Left renal pelvis (tissue), 4 donors: ENCODE measurements around the gene NOS1AP. TPM values are rescaled to one million over a fixed set of nuclear protein-coding genes. Genes with fewer than 3 reads are reported as not detected.
"Not testable (repeated sequence)": the region's sequence is repeated elsewhere in the genome, so short reads cannot be mapped to it uniquely, and the experiment has no call there.

Source experiments
- DNase-seq, 4 donors: peaks; one replicate each; pipeline ENCODE4 v3.0.0-alpha.2; 2013; ENCODE audit warnings: low read depth in 4 of 4, low spot score in 3 of 4
- polyA plus RNA-seq, 4 donors: library from polyadenylated mRNA; unstranded; fragments of 120-200 nt; gene quantifications; one replicate each; pipeline ENCODE4 v1.2.1, GENCODE V29; 2013; ENCODE audit not compliant: insufficient read length in 4 of 4

Gene NOS1AP
- polyA plus RNA-seq, 4 donors: 2.7 to 13.0 (median 9.2) TPM

- DNase-seq: no peak
Measured at GRCh38 chr1:162389971-162390370, 320.5 kb downstream of the NOS1AP start.

DNA sequence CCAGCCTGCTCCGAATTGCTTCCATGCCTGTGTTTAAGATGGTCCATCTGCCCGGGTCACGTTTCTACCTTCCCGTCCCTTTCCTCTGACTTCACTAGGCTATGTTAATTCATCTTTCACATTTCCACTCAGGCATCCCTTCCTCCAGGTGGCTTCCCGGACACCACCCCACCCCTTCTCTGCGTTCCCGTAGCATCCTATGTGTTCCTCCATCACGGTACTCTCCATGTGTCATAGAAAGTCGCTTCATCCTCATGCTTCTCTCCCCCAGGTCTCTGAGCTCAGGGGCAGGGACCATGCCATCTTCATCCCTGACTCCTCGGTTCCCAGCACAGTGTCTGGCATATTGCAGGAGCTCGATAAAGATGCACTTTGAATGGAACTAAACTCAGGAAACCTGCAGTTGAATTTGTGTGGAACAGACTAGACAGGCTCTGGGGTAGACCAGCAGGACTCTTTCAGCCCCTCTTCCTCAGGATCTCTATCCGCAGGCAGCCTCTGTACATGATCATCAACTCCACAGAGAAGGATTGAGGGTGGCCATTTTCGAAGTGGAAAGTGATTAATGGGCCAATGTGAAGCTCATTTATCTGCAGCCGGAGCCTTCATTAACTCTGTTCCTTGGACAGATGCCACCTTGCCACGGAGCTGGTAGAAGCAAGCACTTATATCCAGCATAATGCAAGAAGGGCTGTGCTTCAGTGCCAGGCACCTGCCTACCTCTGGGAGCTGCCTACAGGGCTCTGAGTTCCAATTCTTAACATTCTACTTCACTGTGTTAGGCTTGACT lies 321.1 kb downstream of the NOS1AP start:
- DNase-seq: no peak

- no peak for DNase-seq
Measured at GRCh38 chr1:162391790-162392563, 322.5 kb downstream of the NOS1AP start.

DNA sequence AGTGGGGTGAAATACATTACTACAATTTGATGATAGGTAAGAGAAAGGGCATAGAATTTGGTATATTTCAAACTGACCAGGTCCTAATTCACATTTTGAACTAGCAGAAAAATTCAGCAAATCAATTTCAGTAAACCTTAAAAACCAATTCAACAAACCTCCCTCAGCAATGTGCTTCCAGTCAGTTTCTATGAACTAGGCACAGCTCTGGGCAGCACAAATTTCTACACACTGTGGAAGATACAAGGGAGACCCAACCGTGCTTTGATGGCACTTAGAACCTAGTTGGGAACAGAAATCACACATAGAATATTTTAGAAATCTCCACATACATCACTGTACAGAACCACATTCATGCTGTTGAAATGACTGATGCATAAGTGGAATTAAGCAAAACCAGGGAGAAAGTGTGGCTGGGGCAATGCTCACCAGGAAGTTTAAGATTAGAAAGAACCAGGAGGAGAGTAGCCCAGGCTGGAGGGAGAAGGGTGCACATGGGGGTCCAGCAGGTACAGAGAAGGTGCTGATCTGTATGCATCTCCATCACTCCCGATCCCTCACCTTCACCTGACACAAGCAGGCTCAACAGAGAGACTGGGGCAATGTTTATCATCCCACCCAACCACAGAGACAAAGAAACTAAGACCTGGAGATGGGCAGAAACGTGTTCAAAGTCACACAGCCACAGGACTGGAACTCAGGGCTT lies 326.9 kb downstream of the NOS1AP start:
- no peak for DNase-seq

DNA sequence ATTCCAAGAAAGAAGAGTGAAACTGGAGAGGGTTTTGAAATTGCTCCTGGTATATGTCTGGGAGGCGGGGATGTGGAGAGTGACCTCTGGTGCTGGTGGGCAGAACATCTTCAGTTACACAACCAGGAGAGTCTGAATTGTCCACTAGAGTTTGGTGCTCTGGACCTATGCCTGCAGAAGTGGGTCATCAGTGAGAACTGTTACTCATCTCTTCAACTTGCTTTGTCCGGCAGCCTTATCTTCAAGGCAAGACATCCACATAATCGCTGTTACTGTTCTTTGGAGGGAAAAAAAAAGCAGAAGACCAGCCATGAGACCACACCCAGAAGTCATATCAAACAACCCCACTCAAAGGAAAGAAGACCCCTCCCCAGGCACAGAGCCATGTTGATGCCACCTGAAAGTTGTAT lies 327.6 kb downstream of the NOS1AP start:
- DNase-seq: no peak

DNA sequence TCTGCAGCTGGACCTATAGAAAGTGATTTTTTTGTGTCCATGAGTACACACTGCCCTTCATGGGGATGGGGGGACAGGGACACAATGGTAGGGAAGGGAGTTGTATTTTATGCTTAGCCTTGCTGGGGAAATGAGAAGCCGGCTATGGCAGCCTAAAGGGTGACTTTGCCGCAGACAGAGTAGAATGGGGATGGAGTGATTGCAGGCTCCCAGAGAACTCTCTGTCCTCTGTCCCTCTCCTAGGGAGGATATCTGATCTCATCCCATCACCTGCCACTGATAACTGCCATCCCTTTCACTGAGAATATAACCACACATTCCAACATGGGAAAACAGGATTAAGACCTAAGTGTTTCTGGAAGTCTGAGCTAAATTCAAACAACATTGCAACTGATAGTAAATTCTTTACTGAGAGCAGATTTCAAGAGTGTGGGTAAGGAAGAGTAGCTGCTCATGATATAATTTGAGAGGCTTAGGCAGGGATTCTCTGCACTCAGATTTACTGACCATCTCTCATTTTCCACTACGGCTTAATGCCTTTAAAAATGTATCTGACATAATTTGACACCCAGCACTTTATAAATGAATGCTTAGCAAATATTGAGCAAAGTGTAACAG lies 328.6 kb downstream of the NOS1AP start:
- no peak for DNase-seq

- no peak for DNase-seq
Measured at GRCh38 chr1:162398999-162399580, 329.6 kb downstream of the NOS1AP start.

- no peak for DNase-seq
Measured at GRCh38 chr1:162400790-162401355, 331.4 kb downstream of the NOS1AP start.

DNA sequence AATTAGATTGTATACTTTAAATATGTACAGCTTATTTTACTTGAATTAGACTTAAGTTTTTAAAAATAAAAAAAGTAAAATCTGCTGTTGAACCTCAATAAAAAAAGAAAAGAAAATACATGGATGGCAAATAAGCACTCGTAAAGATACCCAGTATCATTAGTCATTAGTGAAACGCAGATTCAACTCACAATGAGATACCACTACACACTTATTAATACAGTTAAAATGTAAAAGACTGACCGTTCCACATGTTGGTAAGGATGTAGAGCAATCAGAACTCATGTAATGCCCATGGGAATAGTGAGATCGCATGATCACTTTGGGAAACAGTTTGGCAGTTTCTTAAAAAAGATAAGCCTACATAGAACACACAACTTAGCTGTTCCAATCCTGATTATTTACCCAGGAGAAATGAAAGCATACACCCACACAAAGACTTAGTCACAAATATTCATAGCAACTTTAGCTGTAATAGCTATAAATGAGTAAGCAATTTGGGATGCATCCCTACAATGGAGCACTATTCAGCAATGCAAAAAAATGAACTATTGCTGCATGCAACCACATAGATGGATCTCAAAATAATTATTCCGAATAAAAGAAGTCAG lies 335.2 kb downstream of the NOS1AP start:
- DNase-seq: no peak

DNA sequence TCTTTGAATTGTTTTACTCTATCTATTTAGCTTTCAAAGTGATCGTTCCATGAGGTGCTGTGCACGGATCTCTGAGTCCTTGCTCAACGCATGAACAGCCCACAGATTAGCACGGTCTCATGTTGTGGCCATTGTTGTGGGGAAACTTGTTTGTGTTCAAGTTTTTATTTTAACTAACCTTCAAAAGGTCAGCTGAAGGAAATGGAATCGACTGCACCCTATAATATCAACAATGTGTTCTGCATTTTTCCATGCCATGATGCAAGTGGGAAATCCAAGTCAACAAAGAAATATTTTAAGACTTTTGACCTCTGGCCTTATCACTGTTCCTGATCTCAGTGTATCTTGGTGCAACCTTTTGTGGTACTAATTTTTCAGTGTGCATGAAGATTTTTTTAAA lies 336.3 kb downstream of the NOS1AP start:
- DNase-seq: no peak

DNA sequence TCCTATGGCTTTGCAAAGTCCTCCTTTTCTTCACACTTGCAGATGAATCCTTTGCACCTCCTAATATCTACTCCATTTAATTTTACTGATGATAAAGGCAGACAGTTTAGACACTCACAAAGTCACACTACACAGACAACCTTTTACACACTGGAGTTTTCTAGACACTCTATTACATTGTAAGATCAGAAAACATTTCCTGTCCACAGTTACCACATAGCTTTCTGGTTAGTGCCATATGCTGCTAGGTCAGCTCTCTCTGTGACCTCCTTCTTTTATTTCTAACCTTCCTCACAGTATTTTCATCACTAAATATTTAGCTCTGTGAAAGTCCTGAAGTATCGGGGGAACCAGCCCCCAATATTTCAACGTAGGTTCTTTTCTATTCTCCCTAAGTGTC lies 337.3 kb downstream of the NOS1AP start:
- DNase-seq: no peak

DNA sequence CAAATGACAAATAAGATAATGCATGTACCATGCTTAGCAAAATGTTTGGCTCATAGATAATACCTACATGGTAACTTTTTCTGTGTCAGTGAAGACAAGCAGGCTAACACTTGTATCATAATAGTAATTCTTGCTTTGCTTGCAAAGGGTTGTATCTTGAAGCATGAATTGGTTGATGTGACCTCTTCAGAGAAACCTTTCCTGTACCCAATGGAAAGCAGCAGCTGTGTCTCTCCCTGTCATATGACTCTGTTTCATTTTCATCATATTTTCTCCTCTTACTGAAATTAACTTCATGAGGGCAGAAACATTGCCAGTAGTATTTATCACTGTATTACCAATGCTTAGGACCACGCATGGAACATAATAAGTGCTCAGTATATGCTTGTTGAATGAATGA lies 338.0 kb downstream of the NOS1AP start:
- no peak for DNase-seq

DNA sequence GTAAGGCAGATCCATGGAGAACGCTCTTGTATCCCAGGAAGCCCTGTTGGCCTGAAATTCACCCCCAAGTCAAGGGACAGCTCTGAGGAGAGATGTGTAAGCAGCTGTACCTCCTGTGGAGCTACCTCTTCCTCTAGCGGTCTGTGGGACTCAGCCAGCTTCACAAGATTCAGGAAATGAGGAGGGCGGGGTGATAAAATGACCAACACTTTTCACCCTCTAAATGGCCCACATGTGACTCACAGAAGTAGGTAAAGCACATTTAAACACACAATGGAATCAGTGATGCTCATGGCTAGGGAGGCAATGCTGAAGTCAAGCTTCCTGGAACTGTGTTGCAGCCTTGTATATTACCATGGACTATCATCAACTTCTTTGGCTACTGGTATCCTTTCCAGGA lies 342.5 kb downstream of the NOS1AP start, which contains the start of gene SH2D1B:
Gene SH2D1B, minus strand, starts transcription at position 135 of the 400 bp plus-strand sequence. Its CDS starts 120 bp downstream, at position 15.
- DNase-seq: no peak

DNA sequence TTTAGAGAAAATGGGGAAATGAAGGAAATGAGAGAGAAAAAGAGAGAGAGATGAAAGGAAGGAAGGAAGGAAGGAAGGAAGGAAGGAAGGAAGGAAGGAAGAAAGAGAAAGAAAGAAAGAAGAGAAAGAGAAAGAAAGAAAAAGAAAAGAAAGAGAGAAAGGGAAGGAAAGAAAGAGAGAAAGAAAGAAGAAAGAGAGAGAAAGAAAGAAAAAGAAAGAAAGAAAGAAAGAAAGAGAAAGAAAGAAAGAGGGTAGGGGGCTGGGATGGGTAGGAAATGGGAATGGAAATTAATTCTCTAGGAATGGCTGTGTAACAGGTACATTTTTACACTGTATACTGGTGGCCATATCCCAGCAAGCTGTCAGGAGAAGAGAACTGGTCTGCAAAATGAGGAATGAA lies 346.7 kb downstream of the NOS1AP start:
- no peak for DNase-seq

DNA sequence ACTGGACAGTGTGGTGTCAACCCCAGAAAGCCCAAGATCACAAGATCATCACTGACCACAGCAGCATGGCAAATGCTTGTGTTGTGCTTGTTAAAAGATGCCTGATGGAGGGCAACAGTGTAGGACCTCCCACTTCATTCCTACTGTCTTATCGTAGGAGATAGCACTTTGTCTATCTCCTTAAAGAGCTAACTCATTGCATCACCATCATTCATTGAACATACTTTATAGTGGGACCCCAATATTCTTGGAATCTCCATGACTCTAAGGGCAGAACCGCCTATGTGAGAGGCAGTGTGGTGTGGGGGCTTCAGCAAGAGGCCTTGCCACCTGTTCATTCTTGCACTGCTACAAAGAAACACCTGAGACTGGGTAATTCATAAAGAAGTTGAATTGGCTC lies 347.4 kb downstream of the NOS1AP start:
- DNase-seq: no peak

- no peak for DNase-seq
Measured at GRCh38 chr1:162417650-162418049, 348.2 kb downstream of the NOS1AP start.

DNA sequence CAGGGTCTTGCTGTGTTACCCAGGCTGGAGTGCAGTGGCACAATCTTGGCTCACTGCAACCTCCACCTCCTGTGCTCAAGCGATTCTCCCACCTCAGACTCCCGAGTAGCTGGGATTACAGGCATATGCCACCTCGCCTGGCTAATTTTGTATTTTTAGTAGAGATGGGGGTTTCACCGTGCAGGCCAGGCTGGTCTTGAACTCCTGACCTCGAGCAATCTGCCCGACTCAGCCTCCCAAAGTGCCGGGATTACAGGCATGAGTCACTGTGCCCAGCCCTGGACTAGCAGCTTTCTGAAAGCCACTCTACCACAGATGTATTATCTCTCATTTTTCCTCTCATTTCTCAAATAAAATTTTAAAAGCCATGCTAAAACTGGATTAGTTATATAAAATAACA lies 349.1 kb downstream of the NOS1AP start:
- not testable (repeated sequence) for DNase-seq

GRCh38 chr1:162419450-162419931 lies 350.0 kb downstream of the NOS1AP start:
- DNase-seq: not testable (repeated sequence)
